ENCODE results near the gene KLLN. TPM values are rescaled to one million over a fixed set of nuclear protein-coding genes. Genes with fewer than 3 reads are reported as not detected.
"Not testable (repeated sequence)": the region's sequence is repeated elsewhere in the genome, so short reads cannot be mapped to it uniquely, and the experiment has no call there.

Gene KLLN
- total RNA-seq, 1 donor from 2014 or later, result not detected

- Histone ChIP-seq H3K27me3 (no peaks in the 10 kb centered on the region), H3K27ac (peak overlapping the region in 1 of 2 donors; percentile 100), H3K9me3 (no peaks in the 10 kb centered on the region), H3K36me3 (no peaks in the 10 kb centered on the region), H3K4me1 (peaks cover 0 to 16% of the 10 kb centered on the region in 2 donors), H3K4me3 (peak overlapping the region; percentile 100)
- intact Hi-C loops (cut with DNase I), result no loop called here
- no peak for DNase-seq (ENCODE audit: low spot score in 2 of 2)
- TF ChIP-seq, protein P1, sequence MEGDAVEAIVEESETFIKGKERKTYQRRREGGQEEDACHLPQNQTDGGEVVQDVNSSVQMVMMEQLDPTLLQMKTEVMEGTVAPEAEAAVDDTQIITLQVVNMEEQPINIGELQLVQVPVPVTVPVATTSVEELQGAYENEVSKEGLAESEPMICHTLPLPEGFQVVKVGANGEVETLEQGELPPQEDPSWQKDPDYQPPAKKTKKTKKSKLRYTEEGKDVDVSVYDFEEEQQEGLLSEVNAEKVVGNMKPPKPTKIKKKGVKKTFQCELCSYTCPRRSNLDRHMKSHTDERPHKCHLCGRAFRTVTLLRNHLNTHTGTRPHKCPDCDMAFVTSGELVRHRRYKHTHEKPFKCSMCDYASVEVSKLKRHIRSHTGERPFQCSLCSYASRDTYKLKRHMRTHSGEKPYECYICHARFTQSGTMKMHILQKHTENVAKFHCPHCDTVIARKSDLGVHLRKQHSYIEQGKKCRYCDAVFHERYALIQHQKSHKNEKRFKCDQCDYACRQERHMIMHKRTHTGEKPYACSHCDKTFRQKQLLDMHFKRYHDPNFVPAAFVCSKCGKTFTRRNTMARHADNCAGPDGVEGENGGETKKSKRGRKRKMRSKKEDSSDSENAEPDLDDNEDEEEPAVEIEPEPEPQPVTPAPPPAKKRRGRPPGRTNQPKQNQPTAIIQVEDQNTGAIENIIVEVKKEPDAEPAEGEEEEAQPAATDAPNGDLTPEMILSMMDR (IDR thresholded peaks at IDR 0.05), result no peak
Observed at GRCh38 chr10:87868277-87868676, 4.9 kb upstream of the KLLN start.

DNA sequence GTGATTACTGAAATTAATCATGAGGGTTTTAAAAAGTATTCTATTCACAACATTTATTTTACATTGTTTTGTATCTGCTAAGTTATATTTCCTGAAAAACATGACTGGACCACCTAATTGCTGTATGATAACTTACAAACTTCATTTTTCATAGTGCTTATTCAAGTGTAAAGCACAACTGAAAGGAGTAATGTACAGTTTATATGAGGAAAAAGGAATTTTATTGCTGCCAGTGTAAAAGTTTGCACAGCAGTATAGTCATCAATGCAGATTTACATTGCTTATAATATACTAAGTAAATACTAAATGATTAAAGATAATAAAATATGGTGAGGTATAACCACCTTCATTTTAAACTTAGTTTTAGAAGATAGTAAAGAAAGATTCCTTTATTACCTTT is 4.1 kb upstream of the KLLN start:
- Histone ChIP-seq H3K27me3 (no peaks in the 10 kb centered on the region), H3K9me3 (no peaks in the 10 kb centered on the region), H3K4me3 (peak overlapping the region; percentile 100), H3K36me3 (no peaks in the 10 kb centered on the region), H3K27ac (peak overlapping the region in 1 of 2 donors; percentile 100), H3K4me1 (peaks cover 0 to 14% of the 10 kb centered on the region in 2 donors)
- DNase-seq (ENCODE audit: low spot score in 2 of 2), result no peak
- intact Hi-C loops (cut with DNase I), result no loop called here
- TF ChIP-seq, protein P1 (IDR thresholded peaks at IDR 0.05), result no peak

GRCh38 chr10:87866412-87866974 is 3.2 kb upstream of the KLLN start:
- DNase-seq (ENCODE audit: low spot score in 2 of 2), result no peak
- Histone ChIP-seq H3K36me3 (no peaks in the 10 kb centered on the region), H3K9me3 (no peaks in the 10 kb centered on the region), H3K4me1 (peaks cover 0 to 12% of the 10 kb centered on the region in 2 donors), H3K4me3 (peak overlapping the region; percentile 100), H3K27me3 (no peaks in the 10 kb centered on the region), H3K27ac (peak overlapping the region; percentile 92 to 100)
- intact Hi-C loops (cut with DNase I), result no loop called here
- TF ChIP-seq, protein P1 (IDR thresholded peaks at IDR 0.05), result no peak

GRCh38 chr10:87865241-87865881 is 2.0 kb upstream of the KLLN start:
- intact Hi-C loops (cut with DNase I), result no loop called here
- H3K4me3 ChIP-seq, result peak overlapping the region; percentile 100
- peaks cover 0 to 15% of the 10 kb centered on the region in 2 donors for H3K4me1 ChIP-seq
- H3K27me3 ChIP-seq, result no peaks in the 10 kb centered on the region
- no peak for DNase-seq (ENCODE audit: low spot score in 2 of 2)
- no peaks in the 10 kb centered on the region for H3K9me3 ChIP-seq
- no peaks in the 10 kb centered on the region for H3K36me3 ChIP-seq
- H3K27ac ChIP-seq, result peak overlapping the region; percentile 92 to 100
- TF ChIP-seq, protein P1 (IDR thresholded peaks at IDR 0.05), result no peak

GRCh38 chr10:87864496-87865059 is 1.2 kb upstream of the KLLN start:
- Histone ChIP-seq H3K4me1 (peaks cover 0 to 11% of the 10 kb centered on the region in 2 donors), H3K27ac (peak overlapping the region; percentile 92 to 100), H3K4me3 (peak overlapping the region; percentile 100), H3K27me3 (no peaks in the 10 kb centered on the region), H3K36me3 (no peaks in the 10 kb centered on the region), H3K9me3 (no peaks in the 10 kb centered on the region)
- intact Hi-C loops (cut with DNase I), result loop anchor here (5.0 kb wide), 5 partner anchors 33 to 378 kb away; no protein-coding TSS in a partner anchor
- TF ChIP-seq, protein P1 (IDR thresholded peaks at IDR 0.05), result no peak
- no peak for DNase-seq (ENCODE audit: low spot score in 2 of 2)

DNA sequence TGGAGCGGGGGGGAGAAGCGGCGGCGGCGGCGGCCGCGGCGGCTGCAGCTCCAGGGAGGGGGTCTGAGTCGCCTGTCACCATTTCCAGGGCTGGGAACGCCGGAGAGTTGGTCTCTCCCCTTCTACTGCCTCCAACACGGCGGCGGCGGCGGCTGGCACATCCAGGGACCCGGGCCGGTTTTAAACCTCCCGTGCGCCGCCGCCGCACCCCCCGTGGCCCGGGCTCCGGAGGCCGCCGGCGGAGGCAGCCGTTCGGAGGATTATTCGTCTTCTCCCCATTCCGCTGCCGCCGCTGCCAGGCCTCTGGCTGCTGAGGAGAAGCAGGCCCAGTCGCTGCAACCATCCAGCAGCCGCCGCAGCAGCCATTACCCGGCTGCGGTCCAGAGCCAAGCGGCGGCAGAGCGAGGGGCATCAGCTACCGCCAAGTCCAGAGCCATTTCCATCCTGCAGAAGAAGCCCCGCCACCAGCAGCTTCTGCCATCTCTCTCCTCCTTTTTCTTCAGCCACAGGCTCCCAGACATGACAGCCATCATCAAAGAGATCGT is 690 bp upstream of the KLLN start:
- not testable (repeated sequence) for H3K4me1 ChIP-seq, H3K9me3 ChIP-seq, H3K36me3 ChIP-seq, H3K27me3 ChIP-seq
- Histone ChIP-seq H3K27ac (peak overlapping the region; percentile 92 to 100), H3K4me3 (peak overlapping the region; percentile 100)
- peak in 1 of 2 donors; percentile 67 for DNase-seq (ENCODE audit: low spot score in 2 of 2)
- intact Hi-C loops (cut with DNase I), result loop anchor here (2.0 to 5.0 kb wide), 7 partner anchors 33 to 378 kb away; no protein-coding TSS in a partner anchor

Data from ascending aorta (tissue), 2 donors.